AG04450 (cell line): ENCODE results near the gene CPVL. TPM values are rescaled to one million over a fixed set of nuclear protein-coding genes. Genes with fewer than 3 reads are reported as not detected.

Experiments
- CTCF ChIA-PET: fragments of 300-600, 350-600 bp; formaldehyde crosslinking; extraction: SDS; loops from one replicate; lab custom pipeline; 2022; ENCODE audit warnings: antibody characterized with exemption, inconsistent platforms; lab: Charles Lee
- POLR2A ChIA-PET: fragments of 350-600 bp; formaldehyde crosslinking; extraction: SDS; loops from one replicate; lab custom pipeline; 2021; ENCODE audit warnings: antibody characterized with exemption, inconsistent platforms; lab: Yijun Ruan, JAX
- DNase-seq: peaks from one replicate; pipeline ENCODE4 v3.0.0-alpha.2; 2011; ENCODE audit warnings: low read depth, low spot score
- H3K27ac ChIP-seq: one replicate; pipeline ENCODE4 v1.5.1; 2012; ENCODE audit warnings: low read depth, low read length, control low read depth
- H3K27me3 ChIP-seq: one replicate; pipeline ENCODE4 v1.6.0; 2012; ENCODE audit warnings: low read length; ENCODE audit not compliant: control insufficient read depth, insufficient read depth
- H3K4me3 ChIP-seq: 2 replicates; pipeline ENCODE4 v1.5.1; 2011; ENCODE audit warnings: mild to moderate bottlenecking, low read depth, low read length, control low read depth
- H3K9me3 ChIP-seq: 2 replicates; pipeline ENCODE4 v1.5.1; 2012; ENCODE audit warnings: low read length; ENCODE audit not compliant: control insufficient read depth, insufficient read depth
- polyA plus RNA-seq: library from polyadenylated mRNA; depleted of rRNA; stranded (reverse); fragments of >200 nt; gene quantifications from 2 replicates; pipeline ENCODE4 v1.2.3, GENCODE V29; 2011
- TF ChIP-seq, protein P1 (sequence below): IDR thresholded peaks from 2 replicates; pipeline ENCODE4 v1.5.1; 2011; ENCODE audit warnings: low read depth, low read length, control low read depth, inconsistent platforms

The CPVL gene
- polyA plus RNA-seq, 1 experiment: not detected

- POLR2A ChIA-PET: no interaction called here
- CTCF ChIA-PET: interaction anchor here (1.9 kb wide), 1 partner anchor 241 kb away, joined by 4 read pairs; no protein-coding TSS in a partner anchor
- Histone ChIP-seq H3K9me3 (no peaks in the 10 kb centered on the region), H3K27me3 (no peaks in the 10 kb centered on the region), H3K27ac (no peak overlapping the region), H3K4me3 (no peak overlapping the region)
- TF ChIP-seq, protein P1, sequence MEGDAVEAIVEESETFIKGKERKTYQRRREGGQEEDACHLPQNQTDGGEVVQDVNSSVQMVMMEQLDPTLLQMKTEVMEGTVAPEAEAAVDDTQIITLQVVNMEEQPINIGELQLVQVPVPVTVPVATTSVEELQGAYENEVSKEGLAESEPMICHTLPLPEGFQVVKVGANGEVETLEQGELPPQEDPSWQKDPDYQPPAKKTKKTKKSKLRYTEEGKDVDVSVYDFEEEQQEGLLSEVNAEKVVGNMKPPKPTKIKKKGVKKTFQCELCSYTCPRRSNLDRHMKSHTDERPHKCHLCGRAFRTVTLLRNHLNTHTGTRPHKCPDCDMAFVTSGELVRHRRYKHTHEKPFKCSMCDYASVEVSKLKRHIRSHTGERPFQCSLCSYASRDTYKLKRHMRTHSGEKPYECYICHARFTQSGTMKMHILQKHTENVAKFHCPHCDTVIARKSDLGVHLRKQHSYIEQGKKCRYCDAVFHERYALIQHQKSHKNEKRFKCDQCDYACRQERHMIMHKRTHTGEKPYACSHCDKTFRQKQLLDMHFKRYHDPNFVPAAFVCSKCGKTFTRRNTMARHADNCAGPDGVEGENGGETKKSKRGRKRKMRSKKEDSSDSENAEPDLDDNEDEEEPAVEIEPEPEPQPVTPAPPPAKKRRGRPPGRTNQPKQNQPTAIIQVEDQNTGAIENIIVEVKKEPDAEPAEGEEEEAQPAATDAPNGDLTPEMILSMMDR: no peak
- no peak for DNase-seq
Observed at GRCh38 chr7:29167721-29168120, 21.4 kb upstream of the CPVL start.

DNA sequence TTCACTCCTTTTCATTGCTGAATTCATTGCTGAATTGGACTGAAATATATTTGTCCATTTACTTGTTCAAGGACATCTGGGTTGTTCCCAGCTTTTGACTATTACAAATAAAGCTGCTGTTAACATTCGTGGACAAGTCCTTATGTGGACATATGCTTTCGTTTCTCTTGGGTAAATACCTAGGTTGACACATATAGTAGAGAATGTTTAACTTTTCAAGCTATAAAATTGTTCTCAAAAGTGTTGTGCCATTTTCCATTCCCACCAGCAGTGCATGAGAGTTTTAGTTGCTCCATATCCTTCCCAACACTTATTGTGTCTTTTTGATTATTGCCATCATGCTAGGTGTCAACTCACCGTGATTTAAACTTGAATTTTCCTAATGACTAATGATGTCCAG lies 17.5 kb upstream of the CPVL start:
- ChIA-PET POLR2A (no interaction called here), CTCF (interaction anchor here (0.5 to 1.0 kb wide), 2 partner anchors 243 to 1671 kb away, joined by 3 read pairs; no protein-coding TSS in a partner anchor)
- Histone ChIP-seq H3K9me3 (no peaks in the 10 kb centered on the region), H3K27ac (no peak overlapping the region), H3K27me3 (peaks cover 1% of the 10 kb centered on the region), H3K4me3 (no peak overlapping the region)
- TF ChIP-seq, protein P1: no peak
- no peak for DNase-seq

DNA sequence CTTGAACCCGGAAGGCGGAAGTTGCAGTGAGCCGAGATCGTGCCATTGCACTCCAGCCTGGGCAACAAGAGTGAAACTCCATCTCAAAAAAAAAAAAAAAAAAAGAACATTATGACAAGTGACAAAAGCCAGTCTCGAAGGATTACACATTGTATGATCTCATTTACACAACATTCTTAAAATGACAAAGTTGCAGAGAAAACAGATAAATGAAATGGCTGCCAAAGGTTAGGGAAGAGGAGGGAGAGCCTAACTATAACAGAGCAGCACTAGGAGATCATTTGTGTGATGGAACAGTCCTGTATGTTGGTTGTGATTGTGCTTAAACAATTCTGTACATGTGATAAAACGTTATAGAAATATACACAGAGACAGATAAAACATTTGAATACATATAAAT lies 16.2 kb upstream of the CPVL start:
- no peak overlapping the region for H3K4me3 ChIP-seq
- H3K27me3 ChIP-seq: peaks cover 2% of the 10 kb centered on the region
- TF ChIP-seq, protein P1: no peak
- H3K27ac ChIP-seq: no peak overlapping the region
- no peak for DNase-seq
- no peaks in the 10 kb centered on the region for H3K9me3 ChIP-seq
- ChIA-PET POLR2A (no interaction called here), CTCF (no interaction called here)

GRCh38 chr7:29161231-29161630 lies 14.9 kb upstream of the CPVL start:
- Histone ChIP-seq H3K4me3 (no peak overlapping the region), H3K27me3 (peaks cover 2% of the 10 kb centered on the region), H3K27ac (no peak overlapping the region), H3K9me3 (no peaks in the 10 kb centered on the region)
- POLR2A ChIA-PET: no interaction called here
- no peak for DNase-seq
- TF ChIP-seq, protein P1: no peak
- CTCF ChIA-PET: no interaction called here

GRCh38 chr7:29160080-29160479 lies 13.7 kb upstream of the CPVL start:
- DNase-seq: no peak
- Histone ChIP-seq H3K9me3 (no peaks in the 10 kb centered on the region), H3K27ac (no peak overlapping the region), H3K4me3 (no peak overlapping the region), H3K27me3 (peaks cover 2% of the 10 kb centered on the region)
- TF ChIP-seq, protein P1: no peak
- CTCF ChIA-PET: no interaction called here
- POLR2A ChIA-PET: no interaction called here
